ENCODE data around the gene LPCAT3.

DNA sequence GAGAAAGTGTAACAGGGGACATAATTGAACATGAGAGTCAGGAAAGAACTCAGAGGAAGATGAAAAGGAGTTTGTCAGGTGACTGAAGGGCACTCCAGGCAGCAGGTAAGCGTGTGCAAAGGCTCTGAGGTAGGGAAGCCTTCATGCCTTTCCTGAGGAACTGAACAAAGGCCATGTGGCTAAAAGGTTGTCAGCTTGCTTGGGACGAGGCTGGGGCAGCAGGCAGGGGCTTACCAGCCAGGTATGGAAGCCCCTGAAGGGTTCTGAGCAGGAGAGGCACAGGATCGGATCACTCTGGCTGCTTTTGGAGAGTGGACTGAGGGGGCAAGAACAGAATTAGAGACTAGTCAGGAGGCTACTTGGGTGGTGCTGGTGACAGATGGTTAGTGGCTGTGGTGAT, 5.2 kb downstream of the LPCAT3 start:
- TF ChIP-seq, protein P1, sequence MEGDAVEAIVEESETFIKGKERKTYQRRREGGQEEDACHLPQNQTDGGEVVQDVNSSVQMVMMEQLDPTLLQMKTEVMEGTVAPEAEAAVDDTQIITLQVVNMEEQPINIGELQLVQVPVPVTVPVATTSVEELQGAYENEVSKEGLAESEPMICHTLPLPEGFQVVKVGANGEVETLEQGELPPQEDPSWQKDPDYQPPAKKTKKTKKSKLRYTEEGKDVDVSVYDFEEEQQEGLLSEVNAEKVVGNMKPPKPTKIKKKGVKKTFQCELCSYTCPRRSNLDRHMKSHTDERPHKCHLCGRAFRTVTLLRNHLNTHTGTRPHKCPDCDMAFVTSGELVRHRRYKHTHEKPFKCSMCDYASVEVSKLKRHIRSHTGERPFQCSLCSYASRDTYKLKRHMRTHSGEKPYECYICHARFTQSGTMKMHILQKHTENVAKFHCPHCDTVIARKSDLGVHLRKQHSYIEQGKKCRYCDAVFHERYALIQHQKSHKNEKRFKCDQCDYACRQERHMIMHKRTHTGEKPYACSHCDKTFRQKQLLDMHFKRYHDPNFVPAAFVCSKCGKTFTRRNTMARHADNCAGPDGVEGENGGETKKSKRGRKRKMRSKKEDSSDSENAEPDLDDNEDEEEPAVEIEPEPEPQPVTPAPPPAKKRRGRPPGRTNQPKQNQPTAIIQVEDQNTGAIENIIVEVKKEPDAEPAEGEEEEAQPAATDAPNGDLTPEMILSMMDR (IDR thresholded peaks at IDR 0.05): no peak
- TF ChIP-seq POLR2A (IDR thresholded peaks at IDR 0.05): no peak
